Lung (tissue), 12 donors: ENCODE data around the gene MAEA. TPM values are rescaled to one million over a fixed set of nuclear protein-coding genes. Genes with fewer than 3 reads are reported as not detected.

Source experiments
- ATAC-seq: fragments of 200-7000 bp; cut with Tn5 transposase; one replicate; pipeline ENCODE4 v1.9.1; 2020; ENCODE audit warnings: moderate number of reproducible peaks; ENCODE audit not compliant: insufficient read depth, low FRiP score
- DNase-seq, 3 donors: peaks; one replicate each; pipeline ENCODE4 v3.0.0-alpha.2; 2013 to 2017
- H3K27ac ChIP-seq, 2 donors: one replicate each; pipeline ENCODE4 v1.5.1; 2013; ENCODE audit warnings: mild to moderate bottlenecking in 2 of 2, moderate library complexity in 2 of 2, control low read depth in 1 of 2, inconsistent platforms in 1 of 2, low read depth in 1 of 2, low read length in 1 of 2
- H3K27me3 ChIP-seq, 3 donors: one replicate each; pipeline ENCODE4 v1.5.1; 2013; ENCODE audit warnings: low read length in 2 of 3; ENCODE audit not compliant: control insufficient read depth in 3 of 3, insufficient read depth in 3 of 3
- H3K36me3 ChIP-seq, 4 donors: one replicate each; pipeline ENCODE4 v1.5.1; 2013; ENCODE audit warnings: low read length in 4 of 4, mild to moderate bottlenecking in 1 of 4, moderate library complexity in 1 of 4; ENCODE audit not compliant: control insufficient read depth in 4 of 4, insufficient read depth in 4 of 4
- H3K4me1 ChIP-seq, 5 donors: one replicate each; pipeline ENCODE4 v1.5.1; 2013; ENCODE audit warnings: low read length in 5 of 5, mild to moderate bottlenecking in 2 of 5, moderate library complexity in 1 of 5; ENCODE audit not compliant: control insufficient read depth in 5 of 5, insufficient read depth in 5 of 5
- H3K4me3 ChIP-seq: one replicate; pipeline ENCODE4 v1.5.1; 2013; ENCODE audit warnings: mild to moderate bottlenecking, control low read depth, moderate library complexity
- H3K9ac ChIP-seq, 2 donors: one replicate each; pipeline ENCODE4 v1.5.1; 2013; ENCODE audit warnings: low read length in 2 of 2, control low read depth in 1 of 2; ENCODE audit not compliant: insufficient read depth in 1 of 2
- H3K9me3 ChIP-seq, 4 donors: one replicate each; pipeline ENCODE4 v1.5.1; 2013; ENCODE audit warnings: low read length in 3 of 4, mild to moderate bottlenecking in 1 of 4, moderate library complexity in 1 of 4; ENCODE audit not compliant: control insufficient read depth in 4 of 4, insufficient read depth in 3 of 4
- CTCF ChIP-seq: IDR thresholded peaks from 2 replicates; pipeline ENCODE4 v1.5.1; 2012; ENCODE audit warnings: mild to moderate bottlenecking; ENCODE audit errors: control extremely low read depth, extremely low read depth
- WGBS, 2 donors: extraction: QIAGEN DNeasy Blood & Tissue Kit; methylation state at CpG; one replicate each; pipeline ENCODE4 v1.1.7; 2013; 5-methylcytosine and 5-hydroxymethylcytosine counted together
- polyA plus RNA-seq, 2 donors: library from polyadenylated mRNA; stranded (reverse); fragments of 200-250 nt; gene quantifications; one replicate each; pipeline ENCODE4 v1.2.1, GENCODE V29; 2013
- total RNA-seq, 2 donors: library from RNA; depleted of rRNA in 1 of 2; stranded (reverse); fragments of >200 nt in 1 of 2; gene quantifications; one replicate each; pipeline ENCODE4 v1.2.1, GENCODE V29; 2014 to 2021
- donor health status: control.
- donor health status: control.
- donor health status: Bipolar disorder and iron deficiency.
- donor health status: healthy.
- donor health status: DM: yes; HTN: yes; CAD: no.

The MAEA gene
- total and polyA plus RNA-seq, 4 donors = 39.7 to 67.4 (median 60.8) TPM

- no peak overlapping the region for H3K9ac ChIP-seq
- peaks cover 0 to 4% (median 2%) of the 10 kb centered on the region in 5 donors for H3K4me1 ChIP-seq
- no peak for TF ChIP-seq CTCF
- no peak for DNase-seq
- peaks cover 23 to 54% (median 44%) of the 10 kb centered on the region in 4 donors for H3K36me3 ChIP-seq
- H3K9me3 ChIP-seq = peaks cover 0 to 9% (median 0%) of the 10 kb centered on the region in 4 donors
- H3K27me3 ChIP-seq = no peaks in the 10 kb centered on the region
- ATAC-seq = no peak
- WGBS, 2 donors = 90 to 98% methylated on average over 29 of the region's 29 CpGs
- no peak overlapping the region for H3K27ac ChIP-seq
- H3K4me3 ChIP-seq = no peak overlapping the region
These were observed 50.6 kb downstream of the MAEA start for GRCh38 chr4:1340181-1340747.

GRCh38 chr4:1340861-1341260, 51.2 kb downstream of the MAEA start:
- peaks cover 23 to 54% (median 44%) of the 10 kb centered on the region in 4 donors for H3K36me3 ChIP-seq
- TF ChIP-seq CTCF = no peak
- DNase-seq (no peak), ATAC-seq (no peak)
- peaks cover 0 to 9% (median 0%) of the 10 kb centered on the region in 4 donors for H3K9me3 ChIP-seq
- peaks cover 0 to 8% (median 2%) of the 10 kb centered on the region in 5 donors for H3K4me1 ChIP-seq
- H3K4me3 ChIP-seq = no peak overlapping the region
- 97% methylated on average over 20 of the region's 20 CpGs for WGBS, 2 donors
- H3K9ac ChIP-seq = no peak overlapping the region
- no peak overlapping the region for H3K27ac ChIP-seq
- H3K27me3 ChIP-seq = no peaks in the 10 kb centered on the region

- Histone ChIP-seq H3K27me3 (no peaks in the 10 kb centered on the region), H3K36me3 (peaks cover 18 to 44% (median 36%) of the 10 kb centered on the region in 4 donors), H3K4me3 (no peak overlapping the region), H3K9ac (no peak overlapping the region), H3K9me3 (peaks cover 0 to 4% (median 0%) of the 10 kb centered on the region in 4 donors), H3K27ac (no peak overlapping the region), H3K4me1 (peaks cover 0 to 8% (median 2%) of the 10 kb centered on the region in 5 donors)
- TF ChIP-seq CTCF = no peak
- ATAC-seq (no peak), DNase-seq (no peak)
- WGBS, 2 donors = 96 to 100% methylated on average over 1 of the region's 1 CpG
These were observed 52.3 kb downstream of the MAEA start for GRCh38 chr4:1342003-1342402.

GRCh38 chr4:1344696-1345095, 55.0 kb downstream of the MAEA start:
- DNase-seq = peak; percentile 37 to 49 (median 46)
- H3K27ac ChIP-seq = no peak overlapping the region
- no peaks in the 10 kb centered on the region for H3K27me3 ChIP-seq
- H3K9me3 ChIP-seq = no peaks in the 10 kb centered on the region
- WGBS, 2 donors = 73 to 74% methylated on average over 12 of the region's 12 CpGs
- peaks cover 5 to 18% (median 14%) of the 10 kb centered on the region in 4 donors for H3K36me3 ChIP-seq
- H3K4me1 ChIP-seq = peaks cover 2 to 24% (median 5%) of the 10 kb centered on the region in 5 donors
- no peak overlapping the region for H3K9ac ChIP-seq
- ATAC-seq = no peak
- TF ChIP-seq CTCF = no peak
- H3K4me3 ChIP-seq = no peak overlapping the region
